Stimulated activated CD4-positive, alpha-beta T cell treated with anti-CD3 and anti-CD28 coated beads, TNF-alpha, amount 100 ng/mL, for 1 hour (primary cell): Measurements from ENCODE around the gene RPS3.
A peak's percentile ranks its signal among the peaks of the same experiment; 100 is the strongest.
"Not testable (repeated sequence)": the region's sequence is repeated elsewhere in the genome, so short reads cannot be mapped to it uniquely, and the experiment has no call there.

Experiments used
- DNase-seq, 3 donors: peaks; one replicate each; pipeline ENCODE4 v3.0.0-alpha.2; 2020; ENCODE audit warnings: low read depth in 3 of 3, low spot score in 1 of 3

RPS3 gene

GRCh38 chr11:75380245-75380644 lies 19.1 kb upstream of the RPS3 start:
- no peak for DNase-seq

GRCh38 chr11:75380716-75381420 lies 18.4 kb upstream of the RPS3 start:
- DNase-seq = no peak

GRCh38 chr11:75383246-75383645 lies 16.1 kb upstream of the RPS3 start:
- DNase-seq = no peak

GRCh38 chr11:75384438-75385080 lies 14.8 kb upstream of the RPS3 start:
- DNase-seq = peak; percentile 43 to 72 (median 63)

GRCh38 chr11:75386942-75387630 lies 12.2 kb upstream of the RPS3 start:
- DNase-seq = no peak

GRCh38 chr11:75387736-75388294 lies 11.5 kb upstream of the RPS3 start:
- DNase-seq = no peak

- DNase-seq = peak; percentile 28 to 41 (median 35)
Measured at GRCh38 chr11:75388386-75389275, 10.7 kb upstream of the RPS3 start.

- DNase-seq = no peak
Measured at GRCh38 chr11:75389276-75389605, 10.1 kb upstream of the RPS3 start.

- no peak for DNase-seq
Measured at GRCh38 chr11:75389925-75390324, 9.4 kb upstream of the RPS3 start.

- no peak for DNase-seq
Measured at GRCh38 chr11:75394085-75394840, 5.1 kb upstream of the RPS3 start.

GRCh38 chr11:75398906-75399305 lies 412 bp upstream of the RPS3 start:
- DNase-seq = no peak

GRCh38 chr11:75400146-75400865 lies 988 bp downstream of the RPS3 start:
- DNase-seq = no peak

GRCh38 chr11:75402002-75402773 lies 2.9 kb downstream of the RPS3 start:
- DNase-seq = no peak

GRCh38 chr11:75403037-75403436 lies 3.7 kb downstream of the RPS3 start:
- DNase-seq = no peak

GRCh38 chr11:75403983-75404658 lies 4.8 kb downstream of the RPS3 start:
- no peak for DNase-seq

GRCh38 chr11:75406338-75406777 lies 7.0 kb downstream of the RPS3 start:
- no peak for DNase-seq

- DNase-seq = no peak
Measured at GRCh38 chr11:75408957-75409219, 9.6 kb downstream of the RPS3 start.

GRCh38 chr11:75409971-75410370 lies 10.7 kb downstream of the RPS3 start:
- DNase-seq = not testable (repeated sequence)

- DNase-seq = not testable (repeated sequence)
Measured at GRCh38 chr11:75413146-75413545, 13.8 kb downstream of the RPS3 start.
